ENCODE measurements around the gene DPP6. TPM values are rescaled to one million over a fixed set of nuclear protein-coding genes. Genes with fewer than 3 reads are reported as not detected.

Gene DPP6
- total RNA-seq, 1 donor from 2014 or later: 0.48 TPM

DNA sequence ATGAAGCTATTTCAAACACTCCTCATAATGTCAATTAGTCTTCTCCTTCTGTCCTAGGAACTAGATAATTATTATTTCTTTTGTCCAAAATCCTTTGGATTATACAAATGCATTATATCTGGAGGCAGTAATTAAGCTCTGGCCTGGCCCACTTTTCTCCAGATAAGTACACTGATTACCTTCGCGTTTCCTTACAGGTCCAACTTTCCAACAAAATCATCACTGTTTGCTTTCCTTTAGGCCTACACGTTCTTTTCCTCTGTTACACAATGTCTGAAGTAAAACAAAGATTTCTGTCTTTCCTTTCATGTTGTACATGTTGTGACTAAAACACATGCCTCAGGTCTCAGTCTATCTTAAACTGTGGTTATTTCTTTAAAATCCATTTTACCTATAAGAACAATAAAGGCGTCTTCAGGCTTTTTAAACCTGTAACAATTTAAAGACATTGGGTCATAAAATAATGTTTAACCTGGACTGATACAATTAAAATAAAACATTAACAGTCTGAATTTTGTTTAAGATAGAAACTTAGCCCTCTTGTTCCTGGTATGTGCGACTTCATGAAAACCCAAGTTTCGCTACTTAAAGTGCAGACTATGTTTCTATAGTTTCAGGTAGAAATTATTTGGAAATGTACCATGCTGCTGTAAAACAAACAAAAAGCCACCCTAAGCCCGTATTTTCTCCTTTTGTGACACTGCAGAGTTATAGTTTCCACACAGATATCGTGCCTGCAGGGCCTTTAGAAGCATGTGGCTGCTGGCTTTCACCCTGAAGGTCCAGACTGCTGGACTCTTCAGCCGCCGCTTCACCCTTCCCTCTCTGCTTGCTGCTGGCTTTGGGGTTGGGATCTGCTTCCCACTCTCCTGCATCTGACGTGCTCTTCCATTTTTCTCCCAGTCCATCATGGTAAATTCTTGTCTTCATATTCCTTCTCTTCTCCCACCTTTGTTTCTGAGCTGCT, 381.7 kb downstream of the DPP6 start:
- Histone ChIP-seq H3K9me3 (ENCODE audit: insufficient read depth, low read depth, low read length) (no peaks in the 10 kb centered on the region), H3K9ac (ENCODE audit: low read length) (no peak overlapping the region), H3K27ac (ENCODE audit: low read depth, low read length) (no peak overlapping the region), H4K20me1 (ENCODE audit: insufficient read depth, low read length) (no peaks in the 10 kb centered on the region), H3K36me3 (ENCODE audit: insufficient read depth, low read length) (no peaks in the 10 kb centered on the region), H3K4me2 (ENCODE audit: low read length) (no peak overlapping the region), H3K4me3 (ENCODE audit: insufficient read depth, low read depth, low read length) (no peak overlapping the region), H3K79me2 (ENCODE audit: insufficient read depth, low read length) (no peaks in the 10 kb centered on the region), H2AFZ (ENCODE audit: low read depth, low read length) (no peak overlapping the region), H3K27me3 (ENCODE audit: insufficient read depth, low read length) (no peaks in the 10 kb centered on the region), H3K4me1 (ENCODE audit: insufficient read depth, low read length) (no peaks in the 10 kb centered on the region)
- Mint-ChIP-seq H3K9me3 (ENCODE audit: unreplicated experiment) (peaks cover 2% of the 10 kb centered on the region), H3K36me3 (ENCODE audit: low read depth, unreplicated experiment) (no peaks in the 10 kb centered on the region), H3K27ac (ENCODE audit: unreplicated experiment) (no peak overlapping the region), H3K4me3 (ENCODE audit: unreplicated experiment) (no peak overlapping the region), H3K4me1 (ENCODE audit: low read depth, unreplicated experiment) (no peaks in the 10 kb centered on the region), H3K27me3 (ENCODE audit: low read depth, unreplicated experiment) (peaks cover 1% of the 10 kb centered on the region)
- FAIRE-seq (no peak), DNase-seq (ENCODE audit: low read depth) (no peak)
- TF ChIP-seq, protein P1, sequence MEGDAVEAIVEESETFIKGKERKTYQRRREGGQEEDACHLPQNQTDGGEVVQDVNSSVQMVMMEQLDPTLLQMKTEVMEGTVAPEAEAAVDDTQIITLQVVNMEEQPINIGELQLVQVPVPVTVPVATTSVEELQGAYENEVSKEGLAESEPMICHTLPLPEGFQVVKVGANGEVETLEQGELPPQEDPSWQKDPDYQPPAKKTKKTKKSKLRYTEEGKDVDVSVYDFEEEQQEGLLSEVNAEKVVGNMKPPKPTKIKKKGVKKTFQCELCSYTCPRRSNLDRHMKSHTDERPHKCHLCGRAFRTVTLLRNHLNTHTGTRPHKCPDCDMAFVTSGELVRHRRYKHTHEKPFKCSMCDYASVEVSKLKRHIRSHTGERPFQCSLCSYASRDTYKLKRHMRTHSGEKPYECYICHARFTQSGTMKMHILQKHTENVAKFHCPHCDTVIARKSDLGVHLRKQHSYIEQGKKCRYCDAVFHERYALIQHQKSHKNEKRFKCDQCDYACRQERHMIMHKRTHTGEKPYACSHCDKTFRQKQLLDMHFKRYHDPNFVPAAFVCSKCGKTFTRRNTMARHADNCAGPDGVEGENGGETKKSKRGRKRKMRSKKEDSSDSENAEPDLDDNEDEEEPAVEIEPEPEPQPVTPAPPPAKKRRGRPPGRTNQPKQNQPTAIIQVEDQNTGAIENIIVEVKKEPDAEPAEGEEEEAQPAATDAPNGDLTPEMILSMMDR (IDR thresholded peaks at IDR 0.05; ENCODE audit: insufficient read depth, low read depth, low read length): no peak
- no peak for TF ChIP-seq EZH2 (IDR thresholded peaks at IDR 0.05; ENCODE audit: insufficient read depth, low read length)

DNA sequence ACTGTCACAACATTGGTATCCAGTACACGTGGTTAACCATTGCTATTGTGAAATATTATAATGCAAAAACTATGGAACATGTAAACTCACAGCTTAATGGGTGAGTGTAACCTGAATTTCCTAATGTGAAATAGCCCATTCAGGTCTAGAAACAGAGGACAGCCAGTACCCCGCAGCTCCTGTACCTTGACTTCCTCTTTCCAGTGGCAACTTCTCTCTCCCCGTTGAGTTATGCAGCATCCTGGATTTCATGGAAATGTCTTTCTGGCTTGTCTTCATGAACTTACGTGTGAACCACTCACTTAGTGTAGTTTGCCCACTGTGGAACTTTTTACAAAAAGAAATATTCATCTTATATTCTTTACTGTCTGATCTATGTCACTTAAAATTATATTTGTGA, 384.4 kb downstream of the DPP6 start:
- Mint-ChIP-seq H3K4me3 (ENCODE audit: unreplicated experiment) (no peak overlapping the region), H3K27me3 (ENCODE audit: low read depth, unreplicated experiment) (peaks cover 6% of the 10 kb centered on the region), H3K4me1 (ENCODE audit: low read depth, unreplicated experiment) (no peaks in the 10 kb centered on the region), H3K9me3 (ENCODE audit: unreplicated experiment) (no peaks in the 10 kb centered on the region), H3K36me3 (ENCODE audit: low read depth, unreplicated experiment) (no peaks in the 10 kb centered on the region), H3K27ac (ENCODE audit: unreplicated experiment) (no peak overlapping the region)
- FAIRE-seq: no peak
- Histone ChIP-seq H3K36me3 (ENCODE audit: insufficient read depth, low read length) (no peaks in the 10 kb centered on the region), H3K9me3 (ENCODE audit: insufficient read depth, low read depth, low read length) (peaks cover 3% of the 10 kb centered on the region), H3K4me2 (ENCODE audit: low read length) (no peak overlapping the region), H3K9ac (ENCODE audit: low read length) (no peak overlapping the region), H3K27ac (ENCODE audit: low read depth, low read length) (no peak overlapping the region), H3K4me3 (ENCODE audit: insufficient read depth, low read depth, low read length) (no peak overlapping the region), H3K27me3 (ENCODE audit: insufficient read depth, low read length) (no peaks in the 10 kb centered on the region), H4K20me1 (ENCODE audit: insufficient read depth, low read length) (no peaks in the 10 kb centered on the region), H3K79me2 (ENCODE audit: insufficient read depth, low read length) (no peaks in the 10 kb centered on the region), H2AFZ (ENCODE audit: low read depth, low read length) (no peak overlapping the region), H3K4me1 (ENCODE audit: insufficient read depth, low read length) (no peaks in the 10 kb centered on the region)
- no peak for DNase-seq (ENCODE audit: low read depth)
- no peak for TF ChIP-seq EZH2 (IDR thresholded peaks at IDR 0.05; ENCODE audit: insufficient read depth, low read length)
- TF ChIP-seq, protein P1 (IDR thresholded peaks at IDR 0.05; ENCODE audit: insufficient read depth, low read depth, low read length): no peak

DNA sequence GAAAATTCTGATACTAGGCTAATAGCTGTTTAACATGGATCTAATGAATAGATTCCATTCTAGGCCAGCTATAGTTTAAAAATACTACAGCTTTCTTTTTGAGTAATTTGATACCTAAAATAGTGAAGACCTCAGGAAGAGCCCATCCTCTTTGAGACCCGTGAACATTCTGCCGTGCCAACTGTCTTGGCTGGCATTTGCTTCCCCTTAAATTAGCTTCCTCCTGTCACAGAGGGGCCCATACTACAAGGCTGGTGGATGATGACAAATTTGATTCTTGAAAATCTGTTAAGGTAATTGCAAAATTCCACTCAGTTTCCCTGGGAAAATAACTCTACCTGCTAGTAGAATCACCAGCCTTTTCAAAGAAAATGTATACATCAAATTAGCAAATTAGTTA, 385.0 kb downstream of the DPP6 start:
- H3K27ac ChIP-seq (ENCODE audit: low read depth, low read length): no peak overlapping the region
- Mint-ChIP-seq H3K4me3 (ENCODE audit: unreplicated experiment) (no peak overlapping the region), H3K4me1 (ENCODE audit: low read depth, unreplicated experiment) (no peaks in the 10 kb centered on the region), H3K36me3 (ENCODE audit: low read depth, unreplicated experiment) (no peaks in the 10 kb centered on the region), H3K27me3 (ENCODE audit: low read depth, unreplicated experiment) (peaks cover 6% of the 10 kb centered on the region), H3K27ac (ENCODE audit: unreplicated experiment) (no peak overlapping the region), H3K9me3 (ENCODE audit: unreplicated experiment) (no peaks in the 10 kb centered on the region)
- no peak overlapping the region for H3K9ac ChIP-seq (ENCODE audit: low read length)
- H3K79me2 ChIP-seq (ENCODE audit: insufficient read depth, low read length): no peaks in the 10 kb centered on the region
- H3K9me3 ChIP-seq (ENCODE audit: insufficient read depth, low read depth, low read length): peaks cover 3% of the 10 kb centered on the region
- H3K4me2 ChIP-seq (ENCODE audit: low read length): no peak overlapping the region
- TF ChIP-seq, protein P1 (IDR thresholded peaks at IDR 0.05; ENCODE audit: insufficient read depth, low read depth, low read length): no peak
- no peaks in the 10 kb centered on the region for H4K20me1 ChIP-seq (ENCODE audit: insufficient read depth, low read length)
- H3K36me3 ChIP-seq (ENCODE audit: insufficient read depth, low read length): no peaks in the 10 kb centered on the region
- no peak for FAIRE-seq
- DNase-seq (ENCODE audit: low read depth): no peak
- H2AFZ ChIP-seq (ENCODE audit: low read depth, low read length): no peak overlapping the region
- H3K4me1 ChIP-seq (ENCODE audit: insufficient read depth, low read length): no peaks in the 10 kb centered on the region
- no peak overlapping the region for H3K4me3 ChIP-seq (ENCODE audit: insufficient read depth, low read depth, low read length)
- no peaks in the 10 kb centered on the region for H3K27me3 ChIP-seq (ENCODE audit: insufficient read depth, low read length)
